Measurements from ENCODE around the gene NFKB1.
A peak's percentile ranks its signal among the peaks of the same experiment; 100 is the strongest.

NFKB1 gene

GRCh38 chr4:102525504-102525903, 24.3 kb downstream of the NFKB1 start:
- H3K4me3 ChIP-seq (ENCODE audit: low read depth, low read length, poor library complexity, severe bottlenecking), result no peak overlapping the region
- TF ChIP-seq EZH2 (IDR thresholded peaks at IDR 0.05; ENCODE audit: borderline replicate concordance, low read length) (no peak), CTCF (IDR thresholded peaks at IDR 0.05; ENCODE audit: low read length) (no peak)
- H3K4me1 ChIP-seq (ENCODE audit: insufficient read depth, low read length, severe bottlenecking), result peaks cover 30% of the 10 kb centered on the region
- no peak overlapping the region for H3K27ac ChIP-seq (ENCODE audit: low read depth, low read length, poor library complexity, severe bottlenecking)
- no peaks in the 10 kb centered on the region for H3K9me2 ChIP-seq (ENCODE audit: low read depth, low read length)
- H3K9me3 ChIP-seq (ENCODE audit: low read length), result no peaks in the 10 kb centered on the region
- H3K79me2 ChIP-seq (ENCODE audit: insufficient read depth, low read length), result peaks cover 39% of the 10 kb centered on the region
- H3K36me3 ChIP-seq (ENCODE audit: insufficient read depth, low read length), result peaks cover 35% of the 10 kb centered on the region
- no peaks in the 10 kb centered on the region for H3K27me3 ChIP-seq (ENCODE audit: insufficient read depth, low read length)
- H3K4me2 ChIP-seq (ENCODE audit: low read length), result no peak overlapping the region
- H4K20me1 ChIP-seq (ENCODE audit: insufficient read depth, low read length), result no peaks in the 10 kb centered on the region
- no peaks in the 10 kb centered on the region for H3F3A ChIP-seq (ENCODE audit: insufficient read depth, low read length)
- H2AFZ ChIP-seq (ENCODE audit: low read length), result no peak overlapping the region
- no peak overlapping the region for H3K9ac ChIP-seq (ENCODE audit: low read length)

- no peak overlapping the region for H3K9ac ChIP-seq (ENCODE audit: low read length)
- no peak overlapping the region for H3K4me3 ChIP-seq (ENCODE audit: low read depth, low read length, poor library complexity, severe bottlenecking)
- H3K4me1 ChIP-seq (ENCODE audit: insufficient read depth, low read length, severe bottlenecking), result peaks cover 30% of the 10 kb centered on the region
- H3K9me3 ChIP-seq (ENCODE audit: low read length), result no peaks in the 10 kb centered on the region
- no peaks in the 10 kb centered on the region for H3F3A ChIP-seq (ENCODE audit: insufficient read depth, low read length)
- H3K27me3 ChIP-seq (ENCODE audit: insufficient read depth, low read length), result no peaks in the 10 kb centered on the region
- no peak overlapping the region for H3K4me2 ChIP-seq (ENCODE audit: low read length)
- no peaks in the 10 kb centered on the region for H4K20me1 ChIP-seq (ENCODE audit: insufficient read depth, low read length)
- no peaks in the 10 kb centered on the region for H3K9me2 ChIP-seq (ENCODE audit: low read depth, low read length)
- TF ChIP-seq EZH2 (IDR thresholded peaks at IDR 0.05; ENCODE audit: borderline replicate concordance, low read length), result no peak
- no peak for TF ChIP-seq CTCF (IDR thresholded peaks at IDR 0.05; ENCODE audit: low read length)
- H3K36me3 ChIP-seq (ENCODE audit: insufficient read depth, low read length), result peaks cover 46% of the 10 kb centered on the region
- no peak overlapping the region for H3K27ac ChIP-seq (ENCODE audit: low read depth, low read length, poor library complexity, severe bottlenecking)
- H2AFZ ChIP-seq (ENCODE audit: low read length), result no peak overlapping the region
- H3K79me2 ChIP-seq (ENCODE audit: insufficient read depth, low read length), result peaks cover 30% of the 10 kb centered on the region
These were observed 25.4 kb downstream of the NFKB1 start for GRCh38 chr4:102526532-102526931.

GRCh38 chr4:102527695-102528283, 26.6 kb downstream of the NFKB1 start:
- TF ChIP-seq EZH2 (IDR thresholded peaks at IDR 0.05; ENCODE audit: borderline replicate concordance, low read length) (no peak), CTCF (IDR thresholded peaks at IDR 0.05; ENCODE audit: low read length) (no peak)
- no peaks in the 10 kb centered on the region for H4K20me1 ChIP-seq (ENCODE audit: insufficient read depth, low read length)
- H3K9me3 ChIP-seq (ENCODE audit: low read length), result no peaks in the 10 kb centered on the region
- H3K79me2 ChIP-seq (ENCODE audit: insufficient read depth, low read length), result peaks cover 17% of the 10 kb centered on the region
- H3F3A ChIP-seq (ENCODE audit: insufficient read depth, low read length), result no peaks in the 10 kb centered on the region
- H3K9me2 ChIP-seq (ENCODE audit: low read depth, low read length), result no peaks in the 10 kb centered on the region
- H3K27ac ChIP-seq (ENCODE audit: low read depth, low read length, poor library complexity, severe bottlenecking), result peak overlapping the region; percentile 7
- no peak overlapping the region for H2AFZ ChIP-seq (ENCODE audit: low read length)
- no peak overlapping the region for H3K9ac ChIP-seq (ENCODE audit: low read length)
- H3K27me3 ChIP-seq (ENCODE audit: insufficient read depth, low read length), result no peaks in the 10 kb centered on the region
- H3K4me3 ChIP-seq (ENCODE audit: low read depth, low read length, poor library complexity, severe bottlenecking), result peak overlapping the region; percentile 25
- H3K36me3 ChIP-seq (ENCODE audit: insufficient read depth, low read length), result peaks cover 52% of the 10 kb centered on the region
- peak overlapping the region; percentile 42 for H3K4me2 ChIP-seq (ENCODE audit: low read length)
- peaks cover 24% of the 10 kb centered on the region for H3K4me1 ChIP-seq (ENCODE audit: insufficient read depth, low read length, severe bottlenecking)
